Stimulated activated CD4-positive, alpha-beta T cell treated with anti-CD3 and anti-CD28 coated beads, Interleukin-12 subunit alpha, Interleukin-12 subunit beta, amount 100 ng/mL, for 24 hours (primary cell): Measurements from ENCODE around the gene HIF1AN.

Source experiments
- DNase-seq, 2 experiments: peaks; one replicate each; pipeline ENCODE4 v3.0.0-alpha.2; 2020; ENCODE audit warnings: low read depth in 2 of 2

HIF1AN gene

DNA sequence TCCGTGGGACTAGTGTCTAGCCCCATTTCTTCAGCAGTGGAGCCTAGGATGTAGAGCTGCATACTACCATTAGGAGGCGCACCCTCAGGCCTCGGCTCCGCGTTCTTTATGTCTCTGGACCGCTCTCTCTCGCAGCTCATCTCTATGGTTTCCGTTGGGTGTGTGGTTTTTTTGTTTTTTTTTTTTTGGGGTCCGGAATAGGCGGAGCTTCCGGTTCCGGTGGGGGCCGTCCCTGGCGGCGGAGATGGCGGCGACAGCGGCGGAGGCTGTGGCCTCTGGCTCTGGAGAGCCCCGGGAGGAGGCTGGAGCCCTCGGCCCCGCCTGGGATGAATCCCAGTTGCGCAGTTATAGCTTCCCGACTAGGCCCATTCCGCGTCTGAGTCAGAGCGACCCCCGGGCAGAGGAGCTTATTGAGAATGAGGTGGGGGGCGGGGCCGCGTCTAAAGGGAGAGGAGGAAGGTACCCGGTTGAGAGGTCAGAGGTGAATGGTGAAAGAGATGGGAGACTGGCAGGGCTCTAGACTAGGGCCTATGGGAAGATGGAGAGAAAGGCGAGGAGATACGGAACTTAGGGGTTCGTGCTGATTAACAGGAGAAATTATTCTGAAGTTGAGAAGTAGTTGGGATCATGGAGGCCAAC lies at the start of gene HIF1AN:
Gene HIF1AN, plus strand, starts transcription at position 229 of the 639 bp plus-strand sequence. Its CDS starts 16 bp downstream, at position 245.
- peak; percentile 70 to 82 for DNase-seq

DNA sequence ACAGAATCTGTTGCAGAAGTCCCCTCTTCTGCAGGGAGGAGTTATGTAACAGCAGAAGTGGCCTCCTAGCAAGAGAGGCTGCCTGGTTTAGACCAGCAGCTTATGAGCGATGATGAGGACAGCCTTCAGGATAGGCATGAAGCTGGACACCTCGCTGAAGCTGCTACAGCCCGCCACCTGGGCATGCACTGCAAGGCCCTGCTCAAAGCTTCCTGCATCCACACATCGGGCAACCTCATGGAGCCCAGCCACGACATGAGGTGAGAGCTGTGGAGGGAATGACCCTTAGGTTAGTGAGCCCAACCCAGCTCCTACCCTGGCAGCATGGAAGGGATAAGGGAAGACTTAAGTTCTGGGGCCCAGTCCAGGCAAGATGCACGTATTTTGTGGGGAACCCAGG lies 48.2 kb upstream of the HIF1AN start:
- DNase-seq, result no peak

DNA sequence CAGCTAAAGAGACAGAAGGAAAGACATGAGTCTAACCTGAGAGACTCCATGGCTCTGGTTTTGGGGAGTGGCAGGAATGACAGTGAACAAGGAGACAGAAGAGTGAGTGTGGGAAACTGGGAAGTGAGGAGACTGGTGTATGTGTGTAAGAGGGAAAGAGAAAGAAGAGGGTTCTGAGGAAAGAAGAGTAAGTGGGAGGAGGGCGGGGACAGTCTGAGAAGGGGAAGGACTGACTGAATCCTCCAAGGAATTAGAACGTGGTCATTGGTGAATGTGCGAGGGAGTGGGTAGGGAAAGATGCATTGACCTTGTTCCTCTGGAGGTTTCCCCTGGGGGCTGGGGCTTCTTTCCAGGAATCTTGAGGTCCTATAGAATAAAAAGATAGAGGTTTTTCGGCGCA lies 46.3 kb upstream of the HIF1AN start:
- DNase-seq, result no peak

DNA sequence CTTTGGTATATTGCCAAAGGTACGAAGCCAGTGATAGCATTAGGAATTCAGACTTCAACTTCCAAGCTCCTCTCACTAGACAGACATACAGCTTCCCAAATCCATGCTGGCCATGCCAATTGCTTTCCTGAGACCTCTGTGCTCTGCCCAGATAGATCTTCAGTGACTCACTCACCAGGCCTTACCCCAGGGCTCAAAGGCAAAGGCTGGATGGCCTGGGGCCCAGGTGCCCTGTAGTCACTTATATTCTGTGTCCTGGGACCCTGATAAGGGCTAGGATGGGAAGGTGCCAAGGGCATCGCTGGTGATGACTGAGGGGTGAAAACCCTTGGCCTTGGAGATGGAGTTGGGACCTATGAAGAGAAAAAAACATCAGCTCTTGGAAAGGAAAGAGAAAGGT lies 45.2 kb upstream of the HIF1AN start:
- DNase-seq, result no peak

DNA sequence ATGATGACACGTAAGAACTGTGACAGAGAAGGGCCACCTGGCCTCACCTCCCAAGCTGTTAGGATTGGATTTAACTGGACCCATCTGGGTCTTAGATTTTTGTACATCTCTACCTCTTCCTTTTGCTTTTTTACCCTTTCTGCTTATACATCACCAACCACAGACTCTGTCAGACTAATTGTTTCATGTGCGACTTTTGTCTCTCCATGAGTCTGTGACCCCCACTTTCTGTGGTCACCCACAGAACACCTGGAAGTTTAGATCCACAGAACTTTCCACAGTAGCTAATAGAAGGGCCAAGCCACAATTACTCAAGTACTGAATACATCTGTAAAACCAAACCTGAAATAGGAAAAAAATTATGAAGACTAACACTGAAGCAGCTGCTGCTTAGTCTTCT lies 39.2 kb upstream of the HIF1AN start:
- DNase-seq, result no peak

DNA sequence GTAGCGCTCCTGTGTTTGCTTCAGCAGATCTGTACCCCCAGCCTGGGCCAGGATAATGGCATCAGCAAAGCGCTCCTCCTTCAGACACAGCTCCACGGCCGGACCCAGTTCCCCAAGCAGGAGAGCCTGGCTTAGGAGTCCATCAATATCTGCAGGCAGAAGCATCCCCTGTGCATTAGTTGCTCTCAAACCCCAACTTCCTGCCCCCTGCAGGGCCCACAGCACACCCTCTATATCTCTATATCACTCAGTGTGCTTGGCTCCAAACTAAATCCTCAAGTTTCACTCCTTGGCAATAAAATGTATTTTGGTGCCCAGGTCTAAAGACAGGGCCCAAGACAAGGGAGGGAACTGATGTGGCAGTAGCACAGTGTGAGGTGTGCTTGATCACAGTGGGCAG lies 37.7 kb upstream of the HIF1AN start:
- DNase-seq, result no peak

DNA sequence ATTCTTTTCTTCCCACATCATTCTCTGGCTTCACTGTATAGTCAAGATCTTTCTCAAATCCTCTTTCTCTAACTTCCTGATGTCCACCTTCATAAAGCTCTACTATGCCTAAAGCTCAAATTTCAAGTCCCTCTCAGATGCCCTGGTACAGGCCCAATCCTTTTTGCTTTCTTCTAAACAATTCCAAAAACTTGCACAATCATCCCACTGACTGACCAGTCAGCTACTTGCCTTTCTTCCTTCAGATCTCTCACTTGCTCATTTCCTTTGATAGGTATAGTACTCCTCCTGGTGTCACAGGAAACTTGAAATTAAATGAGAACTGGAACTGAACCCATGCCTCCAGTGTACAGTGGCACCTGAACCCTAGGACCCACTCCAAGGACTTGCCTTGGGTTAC lies 34.3 kb upstream of the HIF1AN start:
- DNase-seq, result no peak

DNA sequence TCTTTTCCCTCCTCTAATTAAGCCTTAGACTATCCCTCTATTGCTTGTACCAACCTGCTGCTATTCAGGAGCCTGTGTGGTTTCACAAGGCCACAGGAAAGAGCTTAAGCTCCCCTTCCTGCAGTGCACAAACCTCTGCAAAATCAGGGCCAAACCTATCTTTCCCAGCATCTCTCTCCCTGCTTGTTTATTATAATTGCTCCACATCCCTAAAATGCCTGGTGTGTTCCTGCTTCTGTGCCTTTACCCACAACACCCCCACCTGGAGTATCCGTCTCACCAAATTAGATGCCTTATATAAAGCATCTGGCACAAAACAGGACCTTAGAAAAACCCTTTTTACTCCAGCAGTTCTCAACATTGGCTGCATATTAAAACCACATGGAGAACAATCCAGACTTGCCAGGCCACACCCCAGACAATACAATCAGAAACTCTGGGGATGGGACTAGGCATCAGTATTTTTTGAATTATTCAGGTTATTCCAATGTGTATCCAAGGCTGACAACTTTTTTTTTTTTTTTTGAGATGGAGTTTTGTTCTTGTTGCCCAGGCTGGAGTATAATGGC lies 32.7 kb upstream of the HIF1AN start:
- no peak for DNase-seq

DNA sequence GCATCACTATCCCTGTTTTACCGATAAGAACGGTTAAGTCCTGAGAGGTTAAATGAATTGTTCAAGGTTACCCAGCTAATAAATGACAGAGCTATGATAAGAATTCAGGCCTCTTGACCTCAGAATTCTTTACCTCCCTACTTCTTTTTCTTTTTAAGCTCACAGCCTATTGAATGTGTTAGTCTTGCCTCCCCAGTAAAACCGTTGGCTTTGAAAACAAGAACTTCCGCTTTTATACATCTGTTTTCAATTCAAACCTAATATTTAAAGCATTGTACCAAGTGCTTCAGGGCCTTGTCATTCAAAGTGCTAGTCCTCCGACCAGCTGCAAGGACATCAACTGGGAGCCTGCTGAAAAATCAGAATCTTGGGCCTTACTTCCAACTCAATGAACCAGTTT lies 31.6 kb upstream of the HIF1AN start:
- DNase-seq, result no peak

DNA sequence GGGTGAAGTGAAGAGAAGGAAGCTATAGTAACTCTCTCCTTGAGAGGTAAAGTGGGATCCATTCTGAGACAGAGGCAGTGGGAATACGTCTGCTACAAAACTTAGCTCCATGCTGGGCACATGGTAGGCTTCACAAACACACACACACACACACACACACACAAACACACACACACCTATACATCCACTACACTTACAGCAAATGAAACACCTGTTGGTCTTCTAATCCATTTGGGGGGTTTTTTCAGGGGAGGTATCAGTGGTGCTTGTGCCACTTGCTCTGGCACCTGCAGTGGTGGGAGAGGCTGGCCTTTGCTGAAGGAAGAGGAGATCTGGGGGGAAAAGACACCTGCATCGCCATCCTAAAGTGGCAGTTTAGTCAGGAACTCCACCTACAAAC lies 30.6 kb upstream of the HIF1AN start:
- DNase-seq, result no peak

DNA sequence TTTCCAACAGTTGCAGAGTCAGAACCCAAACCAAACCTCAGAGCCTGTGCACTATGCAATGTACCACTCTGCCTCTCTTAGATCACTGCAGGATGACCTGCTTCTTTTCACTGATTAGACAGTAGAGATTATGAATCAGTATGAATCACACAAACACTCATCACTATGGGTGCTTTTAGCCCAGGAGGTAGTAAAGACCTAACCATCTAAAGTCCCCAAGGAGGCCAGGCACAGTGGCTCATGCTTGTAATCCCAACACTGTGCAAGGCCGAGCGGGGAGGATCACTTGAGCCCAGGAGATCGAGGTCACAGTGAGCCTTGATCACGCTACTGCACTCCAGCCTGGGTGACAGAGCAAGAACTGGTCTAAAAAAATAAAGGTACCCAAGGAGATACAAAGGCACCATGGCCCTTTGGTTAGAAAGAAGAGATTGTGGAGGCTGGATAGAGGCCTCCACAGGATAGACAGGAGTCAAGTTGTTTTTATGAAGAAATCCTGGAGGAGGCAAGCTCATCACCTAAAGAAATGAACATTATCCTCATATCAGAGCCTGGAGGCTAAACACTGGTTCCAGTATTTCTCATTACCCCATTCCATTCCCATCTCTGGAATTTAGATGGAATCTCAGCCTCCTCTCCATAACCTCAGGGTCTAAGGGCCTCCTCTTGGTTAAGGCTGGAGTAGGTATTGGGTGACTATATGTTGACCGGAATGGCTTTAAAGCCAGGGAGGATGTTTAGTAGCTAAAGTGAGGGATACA lies 29.0 kb upstream of the HIF1AN start:
- no peak for DNase-seq

DNA sequence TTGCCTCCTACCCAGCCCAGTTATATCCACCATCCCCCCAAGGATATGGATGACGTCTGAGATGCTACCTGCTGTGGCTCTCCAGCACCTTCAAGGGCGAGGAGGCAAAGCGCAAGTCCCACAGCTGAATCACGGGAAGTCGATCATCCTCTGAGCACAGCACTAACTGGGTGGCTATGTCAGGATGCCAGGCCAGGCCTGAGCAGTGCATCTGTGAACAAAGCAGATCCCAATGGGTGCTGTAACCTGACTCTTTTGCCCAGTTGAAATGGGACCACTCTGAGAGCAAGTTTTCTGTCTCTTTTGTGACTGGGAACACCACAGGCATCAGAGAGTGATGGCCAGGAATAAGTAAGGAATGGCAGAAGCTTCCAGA lies 28.4 kb upstream of the HIF1AN start:
- DNase-seq, result no peak

DNA sequence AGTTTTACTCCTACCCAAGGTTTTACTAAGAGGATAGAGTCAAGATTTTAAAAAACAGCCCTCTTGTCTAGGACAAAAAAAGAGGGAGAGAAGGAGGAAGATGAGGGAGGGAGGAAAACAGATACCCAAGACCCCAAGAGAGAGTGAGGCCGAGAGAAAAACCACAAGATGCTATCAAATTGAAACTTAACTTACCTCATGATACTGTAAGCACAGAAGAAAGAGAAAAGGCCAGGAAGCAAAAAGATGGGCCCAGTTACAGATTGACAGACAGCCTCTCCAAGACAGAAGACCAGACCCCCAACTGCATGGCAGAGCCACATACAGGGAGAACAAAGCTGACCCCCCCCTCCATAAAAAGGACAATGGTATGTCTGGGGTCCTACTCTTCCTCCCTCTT lies 27.5 kb upstream of the HIF1AN start:
- no peak for DNase-seq

DNA sequence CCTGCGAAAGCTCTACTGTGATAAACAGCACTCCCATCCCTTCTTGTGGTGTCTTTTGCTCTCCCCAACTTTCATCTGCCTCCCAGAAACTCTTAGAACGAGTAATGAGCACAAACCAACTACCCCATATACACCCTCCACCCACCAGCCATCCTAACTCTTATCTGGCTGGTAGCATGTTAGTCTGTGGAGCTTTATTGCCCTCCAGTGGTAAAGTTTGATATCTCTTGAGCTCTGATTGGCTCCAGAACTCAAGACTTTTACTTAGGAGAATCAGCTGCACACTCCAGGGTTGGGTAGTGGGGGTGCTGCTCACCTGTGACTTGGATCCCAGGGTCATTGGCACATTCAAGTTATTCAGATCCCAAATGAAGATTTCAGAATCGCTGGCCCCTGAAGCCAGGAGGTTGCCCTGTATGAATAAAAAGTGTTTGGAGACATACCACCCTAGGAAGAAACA lies 27.0 kb upstream of the HIF1AN start:
- DNase-seq, result no peak

DNA sequence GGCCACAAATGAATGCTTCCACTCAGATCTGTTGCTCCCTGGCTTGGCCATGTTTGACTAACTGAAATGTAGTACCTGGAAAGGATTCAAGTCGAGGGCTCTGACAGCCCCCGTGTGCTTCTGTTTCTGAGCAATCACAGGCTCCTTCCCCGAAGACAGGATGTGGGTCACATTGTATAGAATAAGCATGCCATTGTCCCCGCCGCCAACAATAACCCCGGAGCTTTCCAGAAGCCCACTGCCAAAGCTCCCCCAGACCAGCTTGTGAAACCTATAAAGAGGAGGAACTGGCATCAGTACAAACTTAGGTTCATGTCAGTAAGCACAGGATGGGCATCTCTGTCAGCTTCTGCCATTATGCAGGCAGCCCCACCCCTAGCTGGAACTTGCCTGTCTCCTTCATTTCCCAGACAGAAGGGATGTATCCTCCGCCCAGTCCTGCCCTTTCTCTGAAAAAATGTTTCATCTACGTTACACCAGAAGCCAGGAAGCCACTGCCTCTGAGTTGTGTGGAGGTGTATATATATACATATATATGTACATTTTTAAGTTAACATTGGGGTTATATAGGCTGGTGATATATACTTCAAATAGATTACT lies 26.4 kb upstream of the HIF1AN start:
- peak; percentile 23 to 56 for DNase-seq

DNA sequence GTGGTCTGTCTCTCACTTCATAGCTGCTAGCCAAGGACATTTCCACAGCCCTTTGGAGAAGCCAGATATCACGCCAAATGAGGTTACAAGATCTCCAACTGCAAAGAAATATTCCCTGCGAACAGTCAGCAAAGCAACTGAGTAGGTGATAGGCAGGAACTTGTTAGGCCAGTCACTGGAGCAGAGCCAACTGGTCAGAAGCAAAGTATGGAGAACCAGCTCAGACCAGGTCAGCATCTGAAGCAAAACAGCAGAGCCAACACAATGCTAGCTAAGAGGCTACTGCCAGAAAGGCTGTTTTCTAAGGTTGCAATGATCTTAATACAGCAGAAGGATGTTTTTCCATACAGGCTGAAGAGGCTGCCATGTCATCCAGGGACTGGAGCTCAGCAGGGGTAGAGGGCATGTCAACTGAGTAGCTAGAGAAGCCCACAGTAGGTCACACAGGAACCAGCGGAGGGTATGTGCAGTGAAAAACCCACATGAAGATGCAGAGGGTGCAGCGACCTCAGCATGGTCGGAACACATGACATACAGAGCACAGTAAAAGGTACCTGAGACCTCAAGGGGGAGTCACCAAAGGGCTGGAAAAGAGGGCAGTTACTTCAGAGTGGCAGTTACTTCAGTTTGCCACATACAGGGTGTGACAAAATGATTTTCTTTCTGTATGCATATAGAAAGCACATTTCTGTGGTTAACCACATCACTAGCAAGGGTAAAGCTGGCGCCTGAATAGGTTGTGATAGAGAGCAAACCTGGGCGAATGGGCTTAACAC lies 25.0 kb upstream of the HIF1AN start:
- DNase-seq, result peak; percentile 21 to 38

DNA sequence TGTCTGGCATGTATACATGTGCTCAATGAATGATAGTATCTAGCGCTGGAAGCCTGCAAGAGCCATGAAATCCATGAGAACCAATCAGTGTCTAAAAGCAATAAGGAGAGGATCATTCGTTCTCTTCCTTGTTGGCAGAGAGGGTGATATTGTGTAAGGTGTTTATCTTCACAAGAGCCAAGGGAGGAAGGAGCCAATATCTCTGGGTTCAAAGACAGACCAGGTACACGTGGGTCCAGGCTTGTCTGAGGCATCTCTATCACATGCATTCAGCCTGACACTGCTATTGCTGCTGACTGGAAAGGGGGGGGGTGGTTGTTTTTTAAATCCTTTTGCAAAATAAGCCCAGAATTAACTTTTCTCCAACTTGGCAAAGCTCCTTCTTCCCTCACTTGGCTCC lies 20.1 kb upstream of the HIF1AN start:
- no peak for DNase-seq

DNA sequence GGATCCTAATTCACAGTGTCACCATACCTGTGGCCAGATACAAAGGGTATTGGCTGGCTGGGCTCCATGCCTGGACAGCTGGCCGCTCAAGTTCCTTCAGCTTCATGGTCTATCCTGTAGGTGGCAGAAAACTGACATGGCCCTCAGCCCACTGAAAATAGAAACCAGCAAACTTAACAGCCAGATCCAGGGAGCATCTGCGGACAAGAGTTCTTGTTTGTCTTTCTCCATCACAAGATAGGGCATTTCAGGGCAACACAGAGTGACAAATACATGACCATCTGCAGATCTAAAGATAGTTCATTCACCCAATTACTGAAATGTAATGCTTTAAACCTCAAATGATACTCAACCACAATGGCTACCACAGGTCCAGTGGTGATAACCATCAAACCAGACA lies 18.9 kb upstream of the HIF1AN start:
- no peak for DNase-seq

DNA sequence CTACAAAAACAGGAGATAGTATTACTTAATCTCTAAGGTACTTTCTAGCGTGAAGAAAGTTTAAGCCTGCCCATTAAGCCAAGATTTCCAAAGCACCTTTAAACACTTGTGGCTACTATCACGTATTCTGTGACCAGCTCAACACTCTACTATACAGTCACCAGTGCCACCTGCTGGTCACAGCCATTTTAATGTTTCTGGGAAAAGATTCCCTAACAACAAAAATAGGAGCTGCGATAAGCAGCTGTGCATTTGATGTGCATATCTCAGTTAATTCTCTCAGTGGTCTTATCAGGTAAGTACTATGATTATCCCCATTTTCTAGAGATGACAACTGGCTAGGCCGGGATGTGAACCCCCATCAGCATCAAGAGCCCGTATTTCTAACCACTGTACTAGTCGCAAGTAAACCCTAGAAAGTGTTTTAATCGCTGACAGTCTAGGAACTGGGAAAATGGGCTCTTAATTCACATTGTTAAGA lies 16.9 kb upstream of the HIF1AN start:
- DNase-seq, result peak; percentile 17 to 53

DNA sequence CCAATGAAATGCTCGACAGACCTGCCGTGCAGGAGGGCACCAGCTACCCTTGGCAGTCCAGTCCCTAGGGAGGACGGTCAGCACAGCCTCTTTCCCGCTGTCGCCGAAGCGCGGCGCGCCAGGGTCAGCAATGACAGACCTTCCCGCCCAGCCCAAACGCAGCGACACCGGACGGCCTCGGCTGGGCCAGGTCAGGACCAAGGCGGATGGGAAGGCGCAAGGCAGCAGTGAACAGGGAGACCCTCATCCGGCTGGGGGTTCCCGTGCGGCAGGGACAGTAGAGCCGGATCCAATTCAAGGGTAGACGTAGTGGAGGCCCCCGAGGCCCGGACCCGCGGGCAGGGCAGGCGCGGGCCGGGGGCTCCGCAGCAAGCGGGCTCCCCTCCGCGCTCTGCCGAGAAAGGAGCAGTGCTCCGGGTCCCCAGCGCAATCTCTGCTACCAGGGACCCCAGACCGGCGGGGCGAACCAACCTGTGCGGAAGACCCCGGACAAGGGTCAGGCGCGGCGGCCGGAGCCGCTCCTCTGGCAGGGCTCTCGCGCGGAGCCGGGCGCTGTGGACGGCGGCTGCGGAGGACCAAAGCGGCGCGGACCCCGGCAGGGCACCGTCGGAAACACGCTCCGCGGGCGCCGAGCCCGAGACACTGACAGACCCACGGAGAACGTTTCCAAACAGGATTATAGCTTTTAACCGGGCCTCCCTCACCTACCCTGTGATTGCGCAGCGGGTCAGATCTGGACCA lies 16.3 kb upstream of the HIF1AN start, which contains the start of gene SEC31B:
Gene SEC31B, minus strand, starts transcription at position 551 of the 741 bp plus-strand sequence. CDS start 2,909 bp downstream, outside the sequence.
- no peak for DNase-seq

DNA sequence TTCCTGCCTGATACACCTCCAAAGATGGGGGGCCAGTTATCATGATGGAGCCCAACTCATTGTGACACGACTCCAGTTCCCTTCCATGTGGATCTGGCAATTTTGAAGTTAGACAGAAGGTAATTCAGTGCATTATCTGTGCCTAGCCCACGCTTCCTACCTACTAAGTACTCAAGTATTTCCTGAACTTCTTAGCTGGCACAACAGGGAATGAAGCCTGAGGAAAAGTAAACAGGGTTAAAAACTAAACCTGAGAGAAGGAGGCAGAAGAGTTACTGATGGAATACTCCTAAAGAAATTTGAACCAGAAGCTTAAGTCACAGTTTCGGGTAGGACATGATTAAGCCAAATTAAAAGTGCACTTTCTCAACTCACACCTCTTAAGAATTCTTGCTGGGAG lies 14.9 kb upstream of the HIF1AN start:
- DNase-seq, result no peak
